Smooth muscle cell (in vitro differentiated cells): ENCODE measurements around the gene PPP2R1B. TPM values are rescaled to one million over a fixed set of nuclear protein-coding genes. Genes with fewer than 3 reads are reported as not detected.

ENCODE experiments used
- DNase-seq: peaks from one replicate; lab custom pipeline; 2025; ENCODE audit not compliant: unreplicated experiment; lab: John Stamatoyannopoulos, UW
- H2AFZ ChIP-seq: fragments of 200-600 bp; sonication (generic); 2 replicates; pipeline ENCODE4 v1.6.0; 2016; ENCODE audit warnings: antibody characterized with exemption, low read depth, mild to moderate bottlenecking
- H3F3A ChIP-seq: fragments of 200-600 bp; sonication (generic); 2 replicates; pipeline ENCODE4 v1.6.0; 2017; ENCODE audit warnings: antibody characterized with exemption, low read depth
- H3K27ac ChIP-seq: fragments of 200-600 bp; sonication (generic); 2 replicates; pipeline ENCODE4 v1.5.1; 2016; ENCODE audit warnings: low read depth, mild to moderate bottlenecking
- H3K27me3 ChIP-seq: fragments of 200-600 bp; sonication (generic); 2 replicates; pipeline ENCODE4 v1.6.1; 2016; ENCODE audit warnings: low read depth, mild to moderate bottlenecking
- H3K36me3 ChIP-seq: fragments of 200-600 bp; sonication (generic); 2 replicates; pipeline ENCODE4 v1.5.1; 2016; ENCODE audit warnings: low read depth
- H3K4me1 ChIP-seq: fragments of 200-600 bp; sonication (generic); 2 replicates; pipeline ENCODE4 v1.5.1; 2016; ENCODE audit warnings: low read depth
- H3K4me2 ChIP-seq: fragments of 200-600 bp; sonication (generic); 2 replicates; pipeline ENCODE4 v1.6.0; 2016; ENCODE audit warnings: mild to moderate bottlenecking
- H3K4me3 ChIP-seq: fragments of 200-600 bp; sonication (generic); 2 replicates; pipeline ENCODE4 v1.5.1; 2016; ENCODE audit warnings: mild to moderate bottlenecking
- H3K79me2 ChIP-seq: fragments of 200-600 bp; sonication (generic); 2 replicates; pipeline ENCODE4 v1.6.0; 2016; ENCODE audit warnings: low read depth, mild to moderate bottlenecking
- H3K9ac ChIP-seq: fragments of 200-600 bp; sonication (generic); 2 replicates; pipeline ENCODE4 v1.6.0; 2016; ENCODE audit warnings: low read depth
- H3K9me3 ChIP-seq: fragments of 200-600 bp; sonication (generic); replicated peaks from 2 replicates; pipeline ENCODE4 v1.5.1; 2016; ENCODE audit warnings: low read depth
- H4K20me1 ChIP-seq: fragments of 200-600 bp; sonication (generic); 2 replicates; pipeline ENCODE4 v1.6.0; 2016; ENCODE audit warnings: low read depth
- CTCF ChIP-seq: fragments of 200-600 bp; sonication (generic); IDR thresholded peaks from 2 replicates; pipeline ENCODE4 v1.5.1; 2017; ENCODE audit warnings: borderline replicate concordance, mild to moderate bottlenecking, antibody characterized with exemption; ENCODE audit not compliant: insufficient read depth, poor library complexity, severe bottlenecking
- WGBS: methylation state at CpG from one replicate; pipeline ENCODE4 v1.1.7; 2016; ENCODE audit warnings: low lambda C conversion rate; 5-methylcytosine and 5-hydroxymethylcytosine counted together
- polyA plus RNA-seq: library from polyadenylated mRNA; unstranded; fragments of >200 nt; fragmentation: Nextera tagmentation; extraction: Ambion mirVana; gene quantifications from 2 replicates; pipeline ENCODE4 v1.2.1, GENCODE V29; 2016
- total RNA-seq: library from RNA; depleted of rRNA; stranded (reverse); fragments of >200 nt; gene quantifications from 2 replicates; pipeline ENCODE4 v1.2.3, GENCODE V29; 2014

The PPP2R1B gene
- total and polyA plus RNA-seq, 2 experiments from 2014 or later = 13.1 to 29.5 TPM

- 100% methylated on average over 1 of the region's 1 CpG for WGBS
- DNase-seq = no peak
- TF ChIP-seq CTCF = no peak
- no peak overlapping the region for H3K4me2 ChIP-seq
- H2AFZ ChIP-seq = no peak overlapping the region
- H3K27me3 ChIP-seq = no peaks in the 10 kb centered on the region
- peaks cover 56% of the 10 kb centered on the region for H4K20me1 ChIP-seq
- no peak overlapping the region for H3K4me3 ChIP-seq
- no peaks in the 10 kb centered on the region for H3K4me1 ChIP-seq
- H3K9me3 ChIP-seq = no peaks in the 10 kb centered on the region
- peaks cover 18% of the 10 kb centered on the region for H3K79me2 ChIP-seq
- H3K27ac ChIP-seq = no peak overlapping the region
- no peaks in the 10 kb centered on the region for H3F3A ChIP-seq
- no peak overlapping the region for H3K9ac ChIP-seq
- no peaks in the 10 kb centered on the region for H3K36me3 ChIP-seq
Measured at GRCh38 chr11:111699579-111700156, 66.5 kb downstream of the PPP2R1B start.

- Histone ChIP-seq H3K4me2 (no peak overlapping the region), H3K9me3 (no peaks in the 10 kb centered on the region), H3F3A (no peaks in the 10 kb centered on the region), H3K4me3 (no peak overlapping the region), H3K4me1 (no peaks in the 10 kb centered on the region), H3K27ac (no peak overlapping the region), H3K27me3 (no peaks in the 10 kb centered on the region), H3K9ac (no peak overlapping the region), H4K20me1 (peaks cover 57% of the 10 kb centered on the region), H2AFZ (no peak overlapping the region), H3K79me2 (peaks cover 18% of the 10 kb centered on the region), H3K36me3 (no peaks in the 10 kb centered on the region)
- WGBS = 82% methylated on average over 3 of the region's 3 CpGs
- DNase-seq = no peak
- no peak for TF ChIP-seq CTCF
Measured at GRCh38 chr11:111698852-111699559, 67.2 kb downstream of the PPP2R1B start.

- Histone ChIP-seq H3K9ac (no peak overlapping the region), H3K4me2 (no peak overlapping the region), H3K27ac (no peak overlapping the region), H3K4me3 (no peak overlapping the region), H3K9me3 (no peaks in the 10 kb centered on the region), H4K20me1 (peaks cover 57% of the 10 kb centered on the region), H3K4me1 (no peaks in the 10 kb centered on the region), H3K36me3 (no peaks in the 10 kb centered on the region), H2AFZ (no peak overlapping the region), H3K79me2 (peaks cover 18% of the 10 kb centered on the region), H3K27me3 (no peaks in the 10 kb centered on the region), H3F3A (no peaks in the 10 kb centered on the region)
- 97% methylated on average over 1 of the region's 1 CpG for WGBS
- TF ChIP-seq CTCF = no peak
- DNase-seq = no peak
Measured at GRCh38 chr11:111697933-111698371, 68.2 kb downstream of the PPP2R1B start.
